Glutamatergic neuron (in vitro differentiated cells): ENCODE results near the gene BTRC. TPM values are rescaled to one million over a fixed set of nuclear protein-coding genes. Genes with fewer than 3 reads are reported as not detected.

Experiments
- DNase-seq: peaks from one replicate; pipeline ENCODE4 v3.0.0; 2022
- H3K27ac Mint-ChIP-seq: one replicate; pipeline ENCODE4 v1.8.0; 2020; ENCODE audit warnings: mild to moderate bottlenecking, mixed read lengths, inconsistent platforms; ENCODE audit not compliant: unreplicated experiment
- H3K27me3 Mint-ChIP-seq: one replicate; pipeline ENCODE4 v1.8.0; 2020; ENCODE audit warnings: mild to moderate bottlenecking, moderate library complexity, mixed read lengths, inconsistent platforms; ENCODE audit not compliant: unreplicated experiment
- H3K36me3 Mint-ChIP-seq: one replicate; pipeline ENCODE4 v1.8.0; 2020; ENCODE audit warnings: mild to moderate bottlenecking, mixed read lengths, inconsistent platforms; ENCODE audit not compliant: unreplicated experiment
- H3K4me1 Mint-ChIP-seq: one replicate; pipeline ENCODE4 v1.8.0; 2020; ENCODE audit warnings: mild to moderate bottlenecking, low read depth, mixed read lengths, inconsistent platforms; ENCODE audit not compliant: unreplicated experiment
- H3K4me3 Mint-ChIP-seq: one replicate; pipeline ENCODE4 v1.8.0; 2020; ENCODE audit warnings: mild to moderate bottlenecking, mixed read lengths, inconsistent platforms; ENCODE audit not compliant: unreplicated experiment
- H3K9me3 Mint-ChIP-seq: one replicate; pipeline ENCODE4 v1.8.0; 2020; ENCODE audit warnings: mild to moderate bottlenecking, moderate library complexity, mixed read lengths, inconsistent platforms; ENCODE audit not compliant: unreplicated experiment
- CTCF ChIP-seq: fragments of 200-600 bp; sonication (generic); IDR thresholded peaks from one replicate; pipeline ENCODE4 v1.5.0; 2021; ENCODE audit not compliant: partially characterized antibody, unreplicated experiment
- total RNA-seq: library from RNA; stranded (reverse); fragmentation: NEBNext Ultra II Directional; extraction: Animal tissue kit (Norgen Biotek cat#: 25700); gene quantifications from one replicate; pipeline ENCODE4 v1.2.1, GENCODE V29; 2021; ENCODE audit not compliant: unreplicated experiment

The BTRC gene
- total RNA-seq, 1 donor from 2014 or later, result 28.9 TPM

DNA sequence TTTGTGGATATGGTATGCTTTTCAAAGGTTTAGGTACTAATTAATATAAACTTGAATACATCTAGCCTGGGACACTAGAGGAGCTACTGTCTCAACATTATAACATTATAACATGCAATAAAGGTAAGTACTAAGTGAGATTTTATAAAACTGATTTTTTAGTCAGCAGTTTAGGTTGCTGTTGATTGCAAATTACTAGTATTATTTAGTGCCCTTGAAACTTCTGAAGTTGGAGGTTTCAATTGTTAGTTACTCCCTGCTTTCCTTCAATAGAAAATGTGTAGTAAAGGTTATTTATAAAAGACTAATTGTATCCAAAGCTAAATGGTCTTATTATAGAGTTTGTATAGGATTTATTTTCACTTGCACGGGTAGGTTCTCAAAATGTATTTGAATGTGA, 138.8 kb downstream of the BTRC start:
- H3K4me3 Mint-ChIP-seq, result no peak overlapping the region

GRCh38 chr10:101493249-101493648, 139.3 kb downstream of the BTRC start:
- TF ChIP-seq CTCF, result no peak
- no peak for DNase-seq
- H3K4me1 Mint-ChIP-seq, result peaks cover 11% of the 10 kb centered on the region
- no peaks in the 10 kb centered on the region for H3K36me3 Mint-ChIP-seq
- H3K9me3 Mint-ChIP-seq, result no peaks in the 10 kb centered on the region
- no peak overlapping the region for H3K27ac Mint-ChIP-seq
- H3K27me3 Mint-ChIP-seq, result no peaks in the 10 kb centered on the region
- H3K4me3 Mint-ChIP-seq, result no peak overlapping the region

More for the DNA sequence above, 138.8 kb downstream of the BTRC start:
- no peak for TF ChIP-seq CTCF
- Mint-ChIP-seq H3K27me3 (no peaks in the 10 kb centered on the region), H3K36me3 (no peaks in the 10 kb centered on the region), H3K9me3 (no peaks in the 10 kb centered on the region), H3K4me1 (peaks cover 11% of the 10 kb centered on the region), H3K27ac (no peak overlapping the region)
- DNase-seq, result no peak

DNA sequence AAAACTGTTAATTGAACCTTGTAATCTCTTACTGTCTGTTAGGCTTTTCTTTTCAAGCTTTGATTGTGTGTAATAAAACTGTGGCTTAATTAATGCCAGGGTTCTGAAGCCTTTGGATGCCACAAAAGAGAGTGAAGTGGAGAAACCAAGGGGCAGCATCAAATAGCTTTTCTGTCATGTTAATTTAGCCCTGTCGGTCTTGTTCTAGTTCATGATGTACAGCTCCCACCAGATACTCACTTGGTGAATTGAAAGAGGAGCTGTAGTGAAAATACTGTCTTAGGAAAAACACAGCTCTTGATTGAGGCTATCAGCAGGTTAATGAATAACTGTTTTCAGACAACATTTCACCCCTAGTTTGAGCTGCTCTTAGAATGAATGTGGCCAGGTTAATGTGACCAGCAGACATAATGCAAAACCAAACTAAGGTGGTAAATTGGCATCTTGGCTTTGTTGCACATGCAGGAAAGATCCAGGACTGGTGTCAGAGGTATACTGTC, 139.9 kb downstream of the BTRC start:
- no peaks in the 10 kb centered on the region for H3K9me3 Mint-ChIP-seq
- H3K27me3 Mint-ChIP-seq, result no peaks in the 10 kb centered on the region
- no peaks in the 10 kb centered on the region for H3K36me3 Mint-ChIP-seq
- no peak overlapping the region for H3K4me3 Mint-ChIP-seq
- peak overlapping the region; percentile 56 for H3K27ac Mint-ChIP-seq
- no peak for TF ChIP-seq CTCF
- peaks cover 11% of the 10 kb centered on the region for H3K4me1 Mint-ChIP-seq
- no peak for DNase-seq

GRCh38 chr10:101494650-101495049, 140.7 kb downstream of the BTRC start:
- H3K4me3 Mint-ChIP-seq, result no peak overlapping the region
- H3K36me3 Mint-ChIP-seq, result no peaks in the 10 kb centered on the region
- peaks cover 9% of the 10 kb centered on the region for H3K4me1 Mint-ChIP-seq
- no peak for DNase-seq
- no peak overlapping the region for H3K27ac Mint-ChIP-seq
- no peaks in the 10 kb centered on the region for H3K27me3 Mint-ChIP-seq
- H3K9me3 Mint-ChIP-seq, result no peaks in the 10 kb centered on the region
- TF ChIP-seq CTCF, result no peak

DNA sequence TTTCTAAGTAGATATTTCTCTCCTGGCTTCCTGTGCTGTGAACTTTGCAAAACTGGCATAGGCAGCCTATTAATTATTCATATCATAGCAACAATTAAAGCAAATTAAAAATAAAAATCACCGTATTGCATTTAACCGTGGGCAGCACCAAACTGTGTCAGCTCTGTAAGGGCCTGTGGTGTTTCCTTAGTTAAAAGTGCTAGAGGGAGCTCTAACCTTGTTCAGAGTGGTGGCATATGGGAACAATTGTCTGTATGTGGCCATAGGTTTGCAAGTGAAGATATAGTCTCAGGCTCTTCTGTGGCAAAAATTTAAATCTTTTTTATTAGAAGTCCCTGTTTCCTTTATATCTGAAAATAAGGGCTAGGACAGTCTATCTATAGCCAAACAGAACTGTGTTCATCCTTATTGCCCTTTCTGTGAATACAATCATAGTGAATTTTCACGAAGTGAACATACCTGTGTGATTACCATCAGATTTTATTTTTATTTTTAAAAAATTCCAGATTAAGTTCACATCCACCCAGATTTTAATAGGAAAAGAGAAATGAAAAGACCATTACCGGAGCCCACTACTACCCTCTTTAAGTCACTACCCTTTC, 141.5 kb downstream of the BTRC start:
- no peaks in the 10 kb centered on the region for H3K36me3 Mint-ChIP-seq
- no peaks in the 10 kb centered on the region for H3K27me3 Mint-ChIP-seq
- peaks cover 9% of the 10 kb centered on the region for H3K4me1 Mint-ChIP-seq
- no peak overlapping the region for H3K27ac Mint-ChIP-seq
- H3K4me3 Mint-ChIP-seq, result no peak overlapping the region
- DNase-seq, result no peak
- H3K9me3 Mint-ChIP-seq, result no peaks in the 10 kb centered on the region
- no peak for TF ChIP-seq CTCF
